Measurements from ENCODE around the gene STOML2. TPM values are rescaled to one million over a fixed set of nuclear protein-coding genes. Genes with fewer than 3 reads are reported as not detected.

Gene STOML2
- total RNA-seq, 1 donor from 2014 or later, result 262 TPM

- no peaks in the 10 kb centered on the region for H3K9me3 Mint-ChIP-seq
- no peaks in the 10 kb centered on the region for H3K27me3 Mint-ChIP-seq
- H3K4me3 Mint-ChIP-seq, result peak overlapping the region; percentile 91
- intact Hi-C loops (cut with micrococcal nuclease), result loop anchor here (1.0 to 10.0 kb wide), 5 partner anchors 34 to 1297 kb away; partner anchors contain the start of genes CREB3, HINT2, SPAG8 and TLN1
- peak overlapping the region; percentile 94 for H3K27ac Mint-ChIP-seq
- peaks cover 54% of the 10 kb centered on the region for H3K4me1 Mint-ChIP-seq
- DNase-seq, result peak; percentile 94
- no peaks in the 10 kb centered on the region for H3K36me3 Mint-ChIP-seq (ENCODE audit: low read depth)
These were observed 11.3 kb upstream of the STOML2 start for GRCh38 chr9:35114113-35114839.

- Mint-ChIP-seq H3K27ac (peak overlapping the region; percentile 85), H3K4me1 (peaks cover 54% of the 10 kb centered on the region), H3K4me3 (peak overlapping the region; percentile 71), H3K9me3 (no peaks in the 10 kb centered on the region), H3K27me3 (no peaks in the 10 kb centered on the region), H3K36me3 (ENCODE audit: low read depth) (no peaks in the 10 kb centered on the region)
- DNase-seq, result peak; percentile 61
- intact Hi-C loops (cut with micrococcal nuclease), result loop anchor here (5.0 to 10.0 kb wide), 4 partner anchors 535 to 1295 kb away; partner anchors contain the start of genes CREB3, HINT2, SPAG8 and TLN1
These were observed 9.5 kb upstream of the STOML2 start for GRCh38 chr9:35112257-35113020.

DNA sequence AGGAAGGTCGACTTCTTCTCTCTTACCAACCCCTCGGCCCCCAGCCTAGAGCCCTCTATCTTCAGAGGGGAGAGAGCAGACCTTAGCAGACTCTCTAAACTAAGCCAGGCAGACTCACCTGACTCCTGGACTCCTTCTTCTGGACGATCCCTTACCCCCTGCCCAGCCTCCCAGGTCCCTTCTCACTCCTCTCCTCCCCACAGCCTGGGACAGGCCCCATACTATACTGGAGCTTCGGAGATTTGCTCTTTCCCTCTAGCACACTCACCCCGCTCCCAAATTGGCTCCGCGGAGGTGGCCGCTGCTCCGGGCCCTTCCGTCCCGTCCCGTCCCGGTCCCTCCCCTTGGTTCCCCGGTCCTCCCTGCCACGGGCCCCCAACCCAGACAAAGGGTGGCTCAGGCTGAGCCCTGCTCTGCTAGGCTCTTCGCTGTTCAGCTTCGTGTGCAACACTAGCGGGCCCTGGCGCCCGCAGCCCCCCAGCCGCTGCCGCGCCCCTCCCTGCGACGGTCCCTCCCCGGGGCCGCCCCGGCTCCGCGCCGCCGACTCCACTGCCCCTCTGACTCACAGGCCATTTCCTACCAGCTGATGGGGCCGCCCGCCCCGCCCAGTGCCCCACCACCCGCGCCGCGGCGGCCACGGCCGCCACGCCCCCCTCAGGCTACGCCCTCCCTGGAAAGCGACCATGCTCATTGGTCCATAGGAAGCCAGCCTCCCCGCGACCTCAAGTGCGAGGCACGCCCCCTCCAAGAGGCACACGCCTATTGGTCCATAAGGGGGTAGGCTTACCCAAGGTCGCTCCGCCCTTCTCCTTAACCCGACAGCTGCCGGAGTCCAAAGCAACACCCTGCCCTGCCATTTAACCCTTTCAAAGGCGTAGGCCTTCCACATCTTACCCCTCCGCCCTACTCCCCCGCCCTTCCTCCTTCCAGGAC is 8.3 kb upstream of the STOML2 start:
- H3K9me3 Mint-ChIP-seq, result no peaks in the 10 kb centered on the region
- H3K4me1 Mint-ChIP-seq, result peaks cover 49% of the 10 kb centered on the region
- H3K4me3 Mint-ChIP-seq, result peak overlapping the region; percentile 71
- intact Hi-C loops (cut with micrococcal nuclease), result loop anchor here (1.0 to 10.0 kb wide), 10 partner anchors 8 to 1294 kb away; partner anchors contain the start of genes CREB3, DNAJB5, FANCG and HINT2
- H3K27me3 Mint-ChIP-seq, result no peaks in the 10 kb centered on the region
- DNase-seq, result peak; percentile 98
- H3K27ac Mint-ChIP-seq, result peak overlapping the region; percentile 85
- peaks cover 2% of the 10 kb centered on the region for H3K36me3 Mint-ChIP-seq (ENCODE audit: low read depth)

GRCh38 chr9:35110327-35110761 is 7.4 kb upstream of the STOML2 start:
- H3K4me1 Mint-ChIP-seq, result peaks cover 42% of the 10 kb centered on the region
- peaks cover 10% of the 10 kb centered on the region for H3K36me3 Mint-ChIP-seq (ENCODE audit: low read depth)
- H3K27ac Mint-ChIP-seq, result no peak overlapping the region
- H3K9me3 Mint-ChIP-seq, result no peaks in the 10 kb centered on the region
- H3K27me3 Mint-ChIP-seq, result no peaks in the 10 kb centered on the region
- peak overlapping the region; percentile 71 for H3K4me3 Mint-ChIP-seq
- DNase-seq, result peak; percentile 55
- intact Hi-C loops (cut with micrococcal nuclease), result loop anchor here (5.0 to 10.0 kb wide), 4 partner anchors 537 to 1293 kb away; partner anchors contain the start of genes CREB3, HINT2, SPAG8 and TLN1

- no peak for DNase-seq
- Mint-ChIP-seq H3K9me3 (no peaks in the 10 kb centered on the region), H3K36me3 (ENCODE audit: low read depth) (peaks cover 16% of the 10 kb centered on the region), H3K27me3 (no peaks in the 10 kb centered on the region), H3K4me1 (peaks cover 30% of the 10 kb centered on the region), H3K27ac (no peak overlapping the region), H3K4me3 (no peak overlapping the region)
- intact Hi-C loops (cut with micrococcal nuclease), result no loop called here
These were observed 6.1 kb upstream of the STOML2 start for GRCh38 chr9:35108946-35109575.

DNA sequence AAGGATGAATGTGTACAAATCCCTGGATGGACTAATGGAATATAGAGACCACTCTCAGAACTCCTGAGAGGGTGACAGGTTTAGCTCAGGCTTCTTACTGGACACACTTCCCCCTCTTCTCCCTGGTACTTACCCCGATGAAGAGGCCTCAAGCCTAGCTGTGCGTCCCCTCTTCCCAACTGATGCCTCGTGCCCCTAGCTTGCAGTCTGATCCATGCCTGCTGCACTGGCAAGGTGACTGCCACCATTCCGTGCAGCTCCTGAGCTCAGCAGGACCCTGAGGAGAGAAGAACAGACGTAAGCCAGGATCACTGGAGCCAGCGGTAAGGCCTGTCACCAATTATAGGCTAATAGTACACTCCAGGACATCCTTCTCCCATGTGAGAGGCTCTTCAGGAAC is 5.5 kb upstream of the STOML2 start:
- Mint-ChIP-seq H3K36me3 (ENCODE audit: low read depth) (peaks cover 16% of the 10 kb centered on the region), H3K4me3 (no peak overlapping the region), H3K4me1 (peaks cover 27% of the 10 kb centered on the region), H3K27ac (no peak overlapping the region), H3K27me3 (no peaks in the 10 kb centered on the region), H3K9me3 (no peaks in the 10 kb centered on the region)
- intact Hi-C loops (cut with micrococcal nuclease), result no loop called here
- no peak for DNase-seq

DNA sequence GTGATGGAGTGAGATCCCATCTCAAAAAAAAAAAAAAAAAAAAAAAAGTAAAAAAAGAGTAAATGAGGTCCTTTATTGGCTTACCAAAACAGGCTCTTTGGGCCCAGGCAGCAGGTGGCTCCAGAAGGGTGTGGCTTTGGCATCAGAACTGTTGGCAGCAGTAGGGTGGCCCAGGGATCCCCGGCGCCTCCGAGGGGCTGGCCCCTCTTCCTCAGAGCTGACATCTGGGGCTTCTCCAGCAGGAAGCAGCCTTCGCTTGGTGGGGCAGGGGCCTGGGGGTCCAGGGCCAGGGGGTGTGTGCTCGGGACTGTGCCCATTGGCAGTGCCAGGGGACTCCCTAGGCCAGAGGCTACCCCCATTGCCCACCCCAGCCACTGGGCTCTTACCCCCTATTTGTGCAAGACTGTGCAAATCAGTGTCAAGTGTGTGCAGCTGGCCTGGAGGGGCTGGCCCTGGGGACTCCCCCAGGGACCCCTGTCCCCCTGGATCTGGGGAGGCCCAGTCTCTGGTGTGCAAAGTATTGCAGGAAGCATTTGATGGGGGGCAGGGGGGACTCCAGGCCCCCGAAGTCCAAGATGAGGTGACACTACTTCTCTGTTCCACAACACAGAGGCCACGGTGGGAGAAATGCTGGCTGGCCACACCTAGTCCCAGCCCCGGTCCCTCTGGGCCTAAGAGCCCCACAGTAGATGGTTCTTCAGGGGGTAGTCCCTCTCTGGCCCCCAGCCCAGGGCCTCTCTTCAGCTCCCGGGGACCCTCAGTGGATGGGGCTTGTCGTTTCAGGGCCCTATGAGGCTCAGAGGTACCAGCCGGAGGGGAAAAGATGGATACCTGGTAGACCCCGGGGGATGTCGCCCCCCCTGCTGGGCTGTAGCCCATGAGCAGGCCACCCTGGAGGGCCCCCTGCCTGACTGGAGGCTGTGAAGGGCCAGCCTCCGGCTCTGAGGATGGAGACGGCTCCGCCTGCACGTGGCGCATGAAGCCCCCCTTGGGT is 4.7 kb upstream of the STOML2 start:
- DNase-seq, result peak; percentile 54
- H3K9me3 Mint-ChIP-seq, result no peaks in the 10 kb centered on the region
- intact Hi-C loops (cut with micrococcal nuclease), result no loop called here
- H3K27ac Mint-ChIP-seq, result no peak overlapping the region
- no peak overlapping the region for H3K4me3 Mint-ChIP-seq
- peaks cover 20% of the 10 kb centered on the region for H3K36me3 Mint-ChIP-seq (ENCODE audit: low read depth)
- H3K27me3 Mint-ChIP-seq, result no peaks in the 10 kb centered on the region
- H3K4me1 Mint-ChIP-seq, result peaks cover 29% of the 10 kb centered on the region

DNA sequence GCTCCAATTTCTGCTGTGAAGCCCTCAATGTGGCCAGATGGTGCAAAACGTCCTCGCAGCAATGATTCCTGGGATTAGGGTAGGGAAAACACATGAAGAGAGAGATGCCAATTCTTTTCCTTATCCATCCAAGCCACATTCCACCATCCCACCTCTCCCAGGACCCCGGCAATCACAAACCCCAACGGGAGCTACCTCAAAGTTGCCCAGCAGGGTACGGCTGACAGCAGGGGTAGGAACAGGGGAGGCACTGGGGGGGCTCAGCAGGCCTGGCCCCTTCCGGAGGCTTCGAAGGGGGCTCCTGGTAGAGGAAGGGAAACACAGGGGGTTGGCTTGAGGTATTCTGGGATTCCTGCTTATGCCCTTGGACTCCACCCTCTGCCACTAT is 3.4 kb upstream of the STOML2 start:
- H3K4me1 Mint-ChIP-seq, result peaks cover 27% of the 10 kb centered on the region
- intact Hi-C loops (cut with micrococcal nuclease), result no loop called here
- no peak for DNase-seq
- H3K27me3 Mint-ChIP-seq, result no peaks in the 10 kb centered on the region
- no peak overlapping the region for H3K4me3 Mint-ChIP-seq
- no peaks in the 10 kb centered on the region for H3K9me3 Mint-ChIP-seq
- no peak overlapping the region for H3K27ac Mint-ChIP-seq
- H3K36me3 Mint-ChIP-seq (ENCODE audit: low read depth), result peaks cover 28% of the 10 kb centered on the region

DNA sequence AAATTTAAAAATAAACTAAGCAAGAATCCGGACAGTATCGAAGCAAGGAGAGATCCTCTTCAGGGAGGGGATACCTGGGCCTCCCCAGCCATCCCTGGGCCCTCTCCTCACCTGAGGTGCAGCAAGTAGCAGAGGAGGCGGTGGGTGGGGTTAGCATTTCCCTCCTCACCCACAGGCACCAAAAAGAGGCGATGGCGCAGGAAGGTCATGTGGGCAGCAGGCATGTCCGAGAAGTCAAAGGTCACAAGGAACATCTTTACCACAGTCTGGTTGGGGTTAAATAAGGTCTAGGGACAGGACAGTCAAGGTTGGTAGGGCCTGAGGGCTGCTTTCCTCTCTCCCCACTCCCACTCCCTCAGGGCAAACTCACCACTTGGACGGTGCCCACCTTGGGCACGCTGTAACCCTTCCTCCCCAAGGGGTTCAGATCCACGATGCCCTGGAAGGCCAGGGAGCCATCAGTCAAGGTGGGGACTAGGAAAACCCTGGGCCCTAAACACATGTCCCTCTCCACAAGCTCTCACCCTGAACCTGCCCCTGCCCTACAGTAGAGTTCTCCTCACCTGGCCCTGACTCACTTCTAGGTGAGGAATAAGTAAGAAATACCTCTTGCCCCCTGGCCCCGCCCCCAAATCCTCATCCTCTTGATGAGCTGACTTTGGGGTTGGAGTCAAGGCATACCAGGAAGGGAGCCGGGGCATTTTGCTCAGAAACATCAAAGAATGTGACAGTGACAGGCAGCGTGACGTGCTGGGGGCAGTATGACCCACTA is 2.8 kb upstream of the STOML2 start:
- Mint-ChIP-seq H3K27ac (no peak overlapping the region), H3K9me3 (no peaks in the 10 kb centered on the region), H3K4me3 (no peak overlapping the region), H3K36me3 (ENCODE audit: low read depth) (peaks cover 33% of the 10 kb centered on the region), H3K4me1 (peaks cover 28% of the 10 kb centered on the region), H3K27me3 (no peaks in the 10 kb centered on the region)
- no peak for DNase-seq
- intact Hi-C loops (cut with micrococcal nuclease), result no loop called here

DNA sequence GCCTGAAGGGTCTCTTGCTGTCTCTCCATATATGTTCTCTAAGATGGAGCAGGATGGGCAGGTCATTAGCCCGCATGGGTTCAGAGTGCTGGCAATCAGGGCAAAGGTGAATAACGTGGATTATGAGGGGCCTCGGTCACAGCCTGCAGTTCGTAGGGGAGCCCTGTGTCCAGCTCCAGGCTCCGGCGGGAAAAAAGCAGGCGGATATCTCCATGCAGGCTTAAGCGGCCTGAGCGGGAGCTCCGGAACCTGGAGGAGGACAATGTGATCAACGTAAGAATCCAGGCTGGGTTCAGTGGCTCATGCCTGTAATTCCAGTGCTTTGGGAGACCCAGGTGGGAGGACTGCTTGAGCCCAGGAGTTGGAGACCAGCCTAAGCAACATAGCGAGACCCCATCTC is 2.2 kb upstream of the STOML2 start:
- DNase-seq, result no peak
- H3K4me3 Mint-ChIP-seq, result no peak overlapping the region
- H3K9me3 Mint-ChIP-seq, result no peaks in the 10 kb centered on the region
- no peaks in the 10 kb centered on the region for H3K27me3 Mint-ChIP-seq
- H3K4me1 Mint-ChIP-seq, result peaks cover 28% of the 10 kb centered on the region
- H3K27ac Mint-ChIP-seq, result no peak overlapping the region
- intact Hi-C loops (cut with micrococcal nuclease), result no loop called here
- peaks cover 40% of the 10 kb centered on the region for H3K36me3 Mint-ChIP-seq (ENCODE audit: low read depth)

- Mint-ChIP-seq H3K27me3 (no peaks in the 10 kb centered on the region), H3K36me3 (ENCODE audit: low read depth) (peaks cover 45% of the 10 kb centered on the region), H3K4me3 (no peak overlapping the region), H3K27ac (peak overlapping the region; percentile 71), H3K9me3 (no peaks in the 10 kb centered on the region), H3K4me1 (peaks cover 26% of the 10 kb centered on the region)
- intact Hi-C loops (cut with micrococcal nuclease), result no loop called here
- DNase-seq, result no peak
These were observed 1.7 kb upstream of the STOML2 start for GRCh38 chr9:35104586-35104985.

Measured in activated CD4-positive, alpha-beta T cell treated with anti-CD3 and anti-CD28 coated beads, Interleukin-2, amount 10 ng/mL, durations not matched to agents 24 days and 14 days (primary cell).